ENCODE measurements around the gene TAP2.

Gene TAP2

DNA sequence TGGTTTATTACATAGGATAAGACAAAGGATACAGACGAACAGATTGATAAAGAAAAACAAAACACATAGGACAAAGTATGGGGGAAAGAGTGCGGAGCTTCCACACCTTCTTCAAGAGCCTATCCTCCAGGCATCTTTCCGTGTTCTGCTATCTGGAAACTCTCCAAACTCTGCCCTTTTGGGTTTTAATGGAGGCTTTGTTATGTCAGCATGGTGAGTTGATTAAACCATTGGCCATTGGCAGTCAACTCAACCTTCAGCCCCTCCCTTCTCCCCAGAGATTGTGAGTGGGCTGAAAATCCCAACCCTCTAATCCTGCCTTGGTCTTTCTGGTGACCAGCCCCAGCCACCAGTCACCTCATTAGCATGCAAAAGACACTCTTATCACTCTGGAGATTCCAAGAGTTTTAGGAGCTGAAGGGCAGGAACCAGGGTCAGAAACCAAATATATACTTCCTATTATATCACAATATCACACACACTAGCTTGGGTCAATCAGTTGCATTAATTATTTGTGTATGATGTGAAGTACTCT, 45.6 kb downstream of the TAP2 start:
- TF ChIP-seq, protein P1, sequence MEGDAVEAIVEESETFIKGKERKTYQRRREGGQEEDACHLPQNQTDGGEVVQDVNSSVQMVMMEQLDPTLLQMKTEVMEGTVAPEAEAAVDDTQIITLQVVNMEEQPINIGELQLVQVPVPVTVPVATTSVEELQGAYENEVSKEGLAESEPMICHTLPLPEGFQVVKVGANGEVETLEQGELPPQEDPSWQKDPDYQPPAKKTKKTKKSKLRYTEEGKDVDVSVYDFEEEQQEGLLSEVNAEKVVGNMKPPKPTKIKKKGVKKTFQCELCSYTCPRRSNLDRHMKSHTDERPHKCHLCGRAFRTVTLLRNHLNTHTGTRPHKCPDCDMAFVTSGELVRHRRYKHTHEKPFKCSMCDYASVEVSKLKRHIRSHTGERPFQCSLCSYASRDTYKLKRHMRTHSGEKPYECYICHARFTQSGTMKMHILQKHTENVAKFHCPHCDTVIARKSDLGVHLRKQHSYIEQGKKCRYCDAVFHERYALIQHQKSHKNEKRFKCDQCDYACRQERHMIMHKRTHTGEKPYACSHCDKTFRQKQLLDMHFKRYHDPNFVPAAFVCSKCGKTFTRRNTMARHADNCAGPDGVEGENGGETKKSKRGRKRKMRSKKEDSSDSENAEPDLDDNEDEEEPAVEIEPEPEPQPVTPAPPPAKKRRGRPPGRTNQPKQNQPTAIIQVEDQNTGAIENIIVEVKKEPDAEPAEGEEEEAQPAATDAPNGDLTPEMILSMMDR (IDR thresholded peaks at IDR 0.05; ENCODE audit: low read depth, low read length, missing control alignments): no peak
- Histone ChIP-seq H3K27me3 (replicated peaks) (peaks cover 10% of the 10 kb centered on the region), H3K4me3 (ENCODE audit: low read depth, low read length) (no peak overlapping the region), H3K36me3 (replicated peaks) (no peaks in the 10 kb centered on the region), H3K27ac (no peak overlapping the region)
- in situ Hi-C loops (cut with HindIII; ENCODE audit: low pct_ligation_motif_present, low sequenced_read_pairs): no loop called here
- DNase-seq: no peak

GRCh38 chr6:32790306-32790705, 48.2 kb downstream of the TAP2 start:
- no peak for DNase-seq
- Histone ChIP-seq H3K27ac (no peak overlapping the region), H3K27me3 (replicated peaks) (peaks cover 10% of the 10 kb centered on the region), H3K36me3 (replicated peaks) (no peaks in the 10 kb centered on the region), H3K4me3 (ENCODE audit: low read depth, low read length) (no peak overlapping the region)
- TF ChIP-seq, protein P1 (IDR thresholded peaks at IDR 0.05; ENCODE audit: low read depth, low read length, missing control alignments): no peak
- in situ Hi-C loops (cut with HindIII; ENCODE audit: low pct_ligation_motif_present, low sequenced_read_pairs): no loop called here
